IPS-NIHi7 (cell line): ENCODE data around the gene GHRHR.

Experiments
- DNase-seq: peaks from one replicate; pipeline ENCODE4 v3.0.0; 2012; ENCODE audit warnings: mixed read lengths; ENCODE audit errors: extremely low spot score

GHRHR gene

GRCh38 chr7:30963842-30964241 is at the start of gene GHRHR:
Gene GHRHR, plus strand, starts transcription at chr7:30963953. Its CDS starts 116 bp downstream, at chr7:30964069.
- DNase-seq = no peak

GRCh38 chr7:30914596-30914995 is 49.2 kb upstream of the GHRHR start:
- DNase-seq = no peak

GRCh38 chr7:30915005-30915601 is 48.6 kb upstream of the GHRHR start:
- DNase-seq = no peak

- DNase-seq = no peak
Observed at GRCh38 chr7:30915751-30916150, 48.0 kb upstream of the GHRHR start.

GRCh38 chr7:30916255-30916654 is 47.5 kb upstream of the GHRHR start:
- no peak for DNase-seq

GRCh38 chr7:30916767-30917166 is 47.0 kb upstream of the GHRHR start:
- no peak for DNase-seq

- DNase-seq = no peak
Observed at GRCh38 chr7:30917216-30917893, 46.4 kb upstream of the GHRHR start.

GRCh38 chr7:30918676-30919075 is 45.1 kb upstream of the GHRHR start:
- no peak for DNase-seq

- DNase-seq = no peak
Observed at GRCh38 chr7:30920021-30920583, 43.7 kb upstream of the GHRHR start.

- no peak for DNase-seq
Observed at GRCh38 chr7:30920584-30921539, 42.9 kb upstream of the GHRHR start.

- DNase-seq = no peak
Observed at GRCh38 chr7:30921540-30922401, 42.0 kb upstream of the GHRHR start.

- DNase-seq = no peak
Observed at GRCh38 chr7:30922596-30922995, 41.2 kb upstream of the GHRHR start.

GRCh38 chr7:30923009-30923773 is 40.6 kb upstream of the GHRHR start:
- no peak for DNase-seq

GRCh38 chr7:30923774-30924413 is 39.9 kb upstream of the GHRHR start:
- DNase-seq = no peak

- no peak for DNase-seq
Observed at GRCh38 chr7:30924624-30925023, 39.1 kb upstream of the GHRHR start.

GRCh38 chr7:30925117-30925516 is 38.6 kb upstream of the GHRHR start:
- no peak for DNase-seq

GRCh38 chr7:30925913-30926312 is 37.8 kb upstream of the GHRHR start:
- DNase-seq = peak; percentile 6

- DNase-seq = no peak
Observed at GRCh38 chr7:30926313-30926712, 37.4 kb upstream of the GHRHR start.

GRCh38 chr7:30927040-30927439 is 36.7 kb upstream of the GHRHR start:
- DNase-seq = no peak

- DNase-seq = no peak
Observed at GRCh38 chr7:30927559-30927958, 36.2 kb upstream of the GHRHR start.
